ENCODE measurements around the gene AARSD1. TPM values are rescaled to one million over a fixed set of nuclear protein-coding genes. Genes with fewer than 3 reads are reported as not detected.
A peak's percentile ranks its signal among the peaks of the same experiment; 100 is the strongest.
"Not testable (repeated sequence)": the region's sequence is repeated elsewhere in the genome, so short reads cannot be mapped to it uniquely, and the experiment has no call there.

Gene AARSD1
- total RNA-seq, 2 experiments from 2014 or later, result 31.4 to 43.0 TPM

DNA sequence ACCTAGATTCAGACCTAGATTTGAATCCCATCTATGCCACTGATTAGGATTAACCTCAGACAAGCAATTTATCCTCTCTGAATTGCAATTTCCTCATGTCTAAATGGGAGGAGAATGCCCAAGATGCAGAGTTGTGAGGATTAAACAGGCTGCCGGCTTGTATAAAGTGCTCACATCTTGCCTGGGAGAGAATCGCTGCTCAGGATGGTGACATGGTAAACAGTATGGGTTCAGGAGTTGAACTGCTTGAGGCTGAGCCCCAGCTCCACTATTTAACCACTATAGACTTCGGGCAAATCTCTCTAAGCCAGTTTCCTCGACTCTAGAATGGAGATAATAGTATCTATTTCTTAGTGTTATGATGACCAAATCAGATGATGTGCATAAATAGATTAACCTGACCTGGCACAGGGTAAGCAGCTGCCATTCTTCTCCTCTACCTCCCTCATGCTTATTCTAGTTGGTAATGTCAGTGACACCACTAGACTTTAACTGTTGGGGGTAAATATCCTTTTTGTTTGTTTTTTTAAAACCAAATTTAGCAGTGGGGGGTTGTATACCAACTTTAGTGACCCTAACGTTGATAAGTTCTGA lies 33.2 kb upstream of the AARSD1 start:
- peak overlapping the region; percentile 89 for H3K4me3 Mint-ChIP-seq

DNA sequence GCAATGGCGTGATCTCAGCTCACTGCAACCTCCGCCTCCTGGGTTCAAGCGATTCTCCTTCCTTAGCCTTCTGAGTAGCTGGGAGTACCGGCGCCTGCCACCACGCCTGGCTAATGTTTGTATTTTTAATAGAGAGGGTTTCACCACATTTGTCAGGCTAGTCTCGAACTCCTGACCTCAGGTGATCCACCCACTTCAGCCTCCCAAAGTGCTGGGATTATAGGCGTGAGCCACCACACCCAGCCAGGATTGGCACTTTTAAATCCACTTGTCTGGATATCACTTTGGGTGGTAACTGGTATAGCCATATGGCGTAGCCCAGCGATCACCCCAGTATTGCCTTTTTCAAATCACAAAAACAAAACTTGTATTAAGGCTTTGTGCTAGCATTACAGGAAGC lies 29.7 kb upstream of the AARSD1 start:
- POLR2A ChIA-PET, H3K9me3 Mint-ChIP-seq, DNase-seq, H3K4me3 Mint-ChIP-seq, H3K27ac Mint-ChIP-seq, CTCF ChIA-PET, H3K27me3 Mint-ChIP-seq: not testable (repeated sequence)
- peaks cover 39% of the 10 kb centered on the region for H3K36me3 Mint-ChIP-seq (ENCODE audit: low read depth)
- peaks cover 16% of the 10 kb centered on the region for H3K4me1 Mint-ChIP-seq

More for the DNA sequence above, 33.2 kb upstream of the AARSD1 start:
- peaks cover 39% of the 10 kb centered on the region for H3K36me3 Mint-ChIP-seq (ENCODE audit: low read depth)
- no peaks in the 10 kb centered on the region for H3K27me3 Mint-ChIP-seq
- no peaks in the 10 kb centered on the region for H3K9me3 Mint-ChIP-seq
- DNase-seq, result no peak
- H3K4me1 Mint-ChIP-seq, result peaks cover 35% of the 10 kb centered on the region
- ChIA-PET CTCF (interaction anchor here (0.6 to 2.4 kb wide), 21 partner anchors 9 to 289 kb away, joined by 3 to 19 read pairs (median 4); partner anchors contain the start of genes AOC2, BECN1, IFI35 and PTGES3L), POLR2A (interaction anchor here (0.6 to 1.3 kb wide), 6 partner anchors 11 to 318 kb away, joined by 3 to 6 read pairs (median 3); no protein-coding TSS in a partner anchor)
- H3K27ac Mint-ChIP-seq, result peak overlapping the region; percentile 99

DNA sequence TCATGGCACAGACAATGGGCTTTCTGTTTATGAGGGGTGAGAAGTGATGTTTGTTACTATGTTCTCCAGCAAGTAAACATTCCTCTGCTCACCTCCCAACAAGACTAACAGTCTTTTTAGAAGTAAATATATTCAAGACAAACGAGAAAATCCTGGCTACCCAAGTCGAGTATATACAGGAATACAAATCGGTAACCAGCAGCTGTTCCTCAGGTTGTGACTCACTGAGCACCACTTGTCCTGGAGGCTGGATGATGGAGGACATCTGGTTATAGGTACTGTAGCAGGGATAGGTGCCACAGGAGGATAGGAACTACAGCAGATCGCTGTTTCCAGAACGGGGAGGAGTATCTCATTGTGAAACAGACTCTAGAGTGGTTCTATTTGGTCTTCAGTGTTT lies 28.6 kb upstream of the AARSD1 start:
- Mint-ChIP-seq H3K27me3 (no peaks in the 10 kb centered on the region), H3K4me1 (peaks cover 14% of the 10 kb centered on the region), H3K36me3 (ENCODE audit: low read depth) (peaks cover 39% of the 10 kb centered on the region), H3K4me3 (no peak overlapping the region), H3K27ac (peak overlapping the region; percentile 54), H3K9me3 (no peaks in the 10 kb centered on the region)
- CTCF ChIA-PET, result no interaction called here
- no peak for DNase-seq
- POLR2A ChIA-PET, result no interaction called here

DNA sequence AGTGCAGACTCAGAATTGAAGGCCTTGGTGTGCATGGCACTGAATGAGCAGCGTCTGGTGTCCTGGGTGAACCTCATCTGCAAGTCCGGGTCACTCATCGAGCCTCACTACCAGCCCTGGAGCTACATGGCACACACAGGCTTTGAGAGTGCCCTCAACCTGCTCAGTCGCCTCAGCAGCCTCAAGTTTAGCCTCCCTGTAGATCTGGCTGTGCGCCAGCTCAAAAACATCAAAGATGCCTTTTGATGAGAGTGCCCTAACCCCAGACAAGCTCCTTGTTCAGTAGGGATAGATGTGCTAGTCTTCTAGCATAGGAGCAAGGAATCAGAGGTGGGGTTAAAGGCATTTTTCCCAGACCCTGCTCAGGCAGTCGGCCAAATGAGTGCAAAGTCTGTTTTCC lies 27.2 kb upstream of the AARSD1 start:
- Mint-ChIP-seq H3K27ac (no peak overlapping the region), H3K4me1 (peaks cover 3% of the 10 kb centered on the region), H3K36me3 (ENCODE audit: low read depth) (peaks cover 44% of the 10 kb centered on the region), H3K27me3 (no peaks in the 10 kb centered on the region), H3K4me3 (no peak overlapping the region), H3K9me3 (no peaks in the 10 kb centered on the region)
- no peak for DNase-seq
- ChIA-PET POLR2A (no interaction called here), CTCF (interaction anchor here (2.1 kb wide), 1 partner anchor 167 kb away, joined by 8 read pairs; the partner anchor contains the start of gene BECN1)

DNA sequence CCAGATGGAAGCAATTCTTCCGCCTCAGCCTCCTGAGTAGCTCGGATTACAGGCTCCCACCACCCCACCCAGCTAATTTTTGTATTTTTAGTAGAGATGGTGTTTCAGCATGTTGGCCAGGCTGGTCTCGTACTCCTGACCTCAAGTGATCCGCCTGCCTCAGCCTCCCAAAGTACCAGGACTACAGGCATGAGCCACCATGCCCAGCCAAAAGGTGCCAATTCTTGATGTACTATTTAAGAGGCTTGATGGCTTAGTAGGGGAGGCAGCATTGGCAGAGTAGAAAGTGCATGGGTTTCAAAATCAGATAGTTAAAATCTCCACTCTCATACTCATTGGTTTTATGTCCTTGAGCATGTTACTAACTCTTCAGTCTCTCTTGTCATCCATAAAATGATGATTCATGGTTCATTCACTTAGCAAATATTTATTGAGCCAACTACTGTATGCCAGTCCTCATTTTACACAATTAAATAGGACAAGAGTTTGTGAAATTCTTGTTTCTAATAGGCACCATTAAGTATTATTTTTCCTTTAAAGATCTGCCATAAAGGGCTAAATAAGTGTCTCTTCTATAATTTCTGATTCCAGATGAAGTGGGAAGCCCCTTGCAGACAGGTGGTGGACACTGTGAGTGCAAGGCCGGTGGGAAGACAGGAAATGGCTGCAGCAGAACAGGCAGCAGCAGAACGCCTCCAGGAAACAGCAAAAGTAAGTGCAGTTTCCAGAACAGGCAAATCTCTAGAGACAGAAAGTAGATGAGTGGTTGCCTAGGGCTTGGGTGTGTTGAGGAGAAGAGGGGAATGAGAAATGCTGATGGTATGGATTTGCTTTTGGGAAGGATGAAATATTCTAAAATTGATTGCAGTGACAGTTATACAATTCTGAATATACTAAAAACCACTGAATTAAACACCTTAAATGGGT lies 25.7 kb upstream of the AARSD1 start:
- ChIA-PET POLR2A (no interaction called here), CTCF (interaction anchor here (2.1 to 3.0 kb wide), 2 partner anchors 8 to 165 kb away, joined by 8 to 13 read pairs; partner anchors contain the start of genes BECN1 and RPL27)
- Mint-ChIP-seq H3K27me3 (no peaks in the 10 kb centered on the region), H3K36me3 (ENCODE audit: low read depth) (peaks cover 52% of the 10 kb centered on the region), H3K27ac (no peak overlapping the region), H3K4me1 (peaks cover 11% of the 10 kb centered on the region), H3K9me3 (no peaks in the 10 kb centered on the region), H3K4me3 (no peak overlapping the region)
- DNase-seq, result no peak

DNA sequence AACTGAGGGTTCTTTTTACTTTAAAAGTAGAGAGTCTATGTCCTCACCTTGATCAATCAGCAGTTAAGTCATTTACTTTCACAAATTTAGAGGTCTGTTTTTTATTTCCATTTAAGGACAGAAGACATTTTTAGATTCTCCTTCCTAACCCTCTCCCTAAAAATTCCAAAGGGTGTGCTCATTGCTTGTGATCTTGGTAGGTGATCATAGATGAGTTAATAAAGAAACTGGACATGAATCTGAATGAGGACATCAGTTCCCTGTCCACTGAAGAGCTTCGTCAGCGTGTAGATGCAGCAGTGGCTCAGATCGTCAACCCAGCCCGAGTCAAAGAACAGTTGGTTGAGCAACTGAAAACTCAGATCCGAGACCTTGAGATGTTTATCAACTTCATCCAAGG lies 24.9 kb upstream of the AARSD1 start:
- Mint-ChIP-seq H3K36me3 (ENCODE audit: low read depth) (peaks cover 53% of the 10 kb centered on the region), H3K27me3 (no peaks in the 10 kb centered on the region), H3K4me1 (peaks cover 13% of the 10 kb centered on the region), H3K9me3 (no peaks in the 10 kb centered on the region), H3K4me3 (no peak overlapping the region), H3K27ac (no peak overlapping the region)
- ChIA-PET CTCF (interaction anchor here (1.1 to 3.0 kb wide), 2 partner anchors 9 to 767 kb away, joined by 3 to 13 read pairs; partner anchors contain the start of gene RPL27), POLR2A (no interaction called here)
- DNase-seq, result no peak

DNA sequence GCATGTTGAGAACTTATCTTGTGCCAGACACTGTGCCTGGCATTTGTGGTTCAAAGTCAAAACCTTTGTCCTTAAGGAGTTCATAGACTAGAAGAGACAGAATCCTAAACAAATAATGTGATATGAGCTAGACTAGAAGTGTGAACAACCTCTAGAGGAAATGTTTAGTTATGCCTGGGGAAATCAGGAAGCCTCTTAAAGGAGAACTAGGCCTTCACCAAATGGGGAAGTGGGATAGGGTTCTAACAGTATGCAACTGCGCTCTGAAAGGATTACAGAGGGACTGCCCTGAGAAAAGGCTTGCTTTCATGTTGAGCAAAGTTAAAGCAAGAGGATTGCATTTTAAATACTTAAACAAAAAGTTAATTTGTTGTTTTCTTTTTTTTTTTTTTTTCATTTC lies 21.0 kb upstream of the AARSD1 start:
- Mint-ChIP-seq H3K4me1 (peaks cover 30% of the 10 kb centered on the region), H3K36me3 (ENCODE audit: low read depth) (peaks cover 40% of the 10 kb centered on the region), H3K4me3 (no peak overlapping the region), H3K27ac (peak overlapping the region; percentile 39), H3K27me3 (no peaks in the 10 kb centered on the region), H3K9me3 (no peaks in the 10 kb centered on the region)
- ChIA-PET POLR2A (interaction anchor here (1.3 kb wide), 1 partner anchor 13 kb away, joined by 3 read pairs; the partner anchor contains the start of gene RPL27), CTCF (interaction anchor here (0.5 kb wide), 1 partner anchor 219 kb away, joined by 4 read pairs; no protein-coding TSS in a partner anchor)
- DNase-seq, result no peak

- ChIA-PET POLR2A (no interaction called here), CTCF (interaction anchor here (1.2 kb wide), 1 partner anchor 16 kb away, joined by 5 read pairs; the partner anchor contains the start of gene RPL27)
- DNase-seq, result no peak
- peaks cover 42% of the 10 kb centered on the region for H3K4me1 Mint-ChIP-seq
- peak overlapping the region; percentile 19 for H3K4me3 Mint-ChIP-seq
- H3K9me3 Mint-ChIP-seq, result no peaks in the 10 kb centered on the region
- no peaks in the 10 kb centered on the region for H3K27me3 Mint-ChIP-seq
- H3K36me3 Mint-ChIP-seq (ENCODE audit: low read depth), result peaks cover 25% of the 10 kb centered on the region
- H3K27ac Mint-ChIP-seq, result no peak overlapping the region
These were observed 18.0 kb upstream of the AARSD1 start for GRCh38 chr17:42982266-42982665.

DNA sequence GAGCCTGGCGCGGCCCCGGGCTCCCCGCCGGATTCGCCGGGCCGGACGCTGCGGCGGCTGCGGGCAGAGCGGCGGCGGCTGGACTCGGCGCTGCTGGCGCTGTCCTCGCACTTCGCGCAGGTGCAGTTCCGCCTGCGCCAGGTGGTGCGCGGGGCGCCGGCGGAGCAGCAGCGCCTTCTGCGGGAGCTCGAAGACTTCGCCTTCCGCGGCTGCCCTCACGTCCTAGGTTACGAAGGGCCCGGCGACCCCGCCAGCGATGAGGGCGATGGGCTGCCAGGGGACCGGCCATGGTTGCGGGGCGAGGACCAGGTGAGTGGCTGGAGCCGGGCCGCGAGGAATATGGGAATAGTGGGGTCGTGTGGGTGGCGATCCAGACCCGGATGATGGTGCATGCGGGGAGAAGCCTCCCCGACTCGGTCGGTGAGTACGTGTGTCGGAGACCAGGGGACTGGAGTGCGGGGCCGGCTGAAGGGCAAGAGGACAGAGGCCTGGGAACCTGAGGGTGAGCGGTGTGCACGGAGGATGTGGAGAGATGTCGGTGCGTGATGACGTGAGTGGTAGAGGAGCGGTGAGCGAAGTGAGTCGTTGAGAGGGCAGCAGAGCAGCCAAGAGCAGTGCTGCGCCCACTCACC lies 16.6 kb upstream of the AARSD1 start:
- H3K9me3 Mint-ChIP-seq, result no peaks in the 10 kb centered on the region
- H3K4me3 Mint-ChIP-seq, result peak overlapping the region; percentile 92
- CTCF ChIA-PET, result interaction anchor here (0.6 to 1.7 kb wide), 2 partner anchors 157 to 660 kb away, joined by 3 to 4 read pairs; partner anchors contain the start of gene BECN1
- H3K4me1 Mint-ChIP-seq, result peaks cover 42% of the 10 kb centered on the region
- H3K27ac Mint-ChIP-seq, result peak overlapping the region; percentile 92
- no peaks in the 10 kb centered on the region for H3K27me3 Mint-ChIP-seq
- POLR2A ChIA-PET, result no interaction called here
- DNase-seq, result peak; percentile 69
- H3K36me3 Mint-ChIP-seq (ENCODE audit: low read depth), result peaks cover 20% of the 10 kb centered on the region

GRCh38 chr17:42980274-42980765 lies 16.1 kb upstream of the AARSD1 start, which contains the start of gene RUNDC1:
Gene RUNDC1, plus strand, starts transcription at chr17:42980565. Its CDS starts 12 bp downstream, at chr17:42980577.
- H3K36me3 Mint-ChIP-seq (ENCODE audit: low read depth), result peaks cover 16% of the 10 kb centered on the region
- peak within 1 kb of the TSS; percentile 92 for H3K4me3 Mint-ChIP-seq
- H3K4me1 Mint-ChIP-seq, result peaks cover 38% of the 10 kb centered on the region
- POLR2A ChIA-PET, result no interaction called here
- CTCF ChIA-PET, result interaction anchor here (0.6 to 2.8 kb wide), 3 partner anchors 17 to 660 kb away, joined by 3 to 13 read pairs (median 4); partner anchors contain the start of genes BECN1 and RPL27
- no peaks in the 10 kb centered on the region for H3K27me3 Mint-ChIP-seq
- no peaks in the 10 kb centered on the region for H3K9me3 Mint-ChIP-seq
- peak within 1 kb of the TSS; percentile 92 for H3K27ac Mint-ChIP-seq
- DNase-seq, result peak; percentile 92

GRCh38 chr17:42979511-42980273 lies 15.4 kb upstream of the AARSD1 start, which contains the start of gene PTGES3L:
Gene PTGES3L, minus strand, starts transcription at chr17:42980080. Its CDS starts 27 bp downstream, at chr17:42980053.
- Mint-ChIP-seq H3K36me3 (ENCODE audit: low read depth) (peaks cover 13% of the 10 kb centered on the region), H3K9me3 (no peaks in the 10 kb centered on the region), H3K27ac (peak within 1 kb of the TSS; percentile 92), H3K27me3 (no peaks in the 10 kb centered on the region), H3K4me1 (peaks cover 34% of the 10 kb centered on the region), H3K4me3 (peak within 1 kb of the TSS; percentile 92)
- CTCF ChIA-PET, result interaction anchor here (1.7 to 2.8 kb wide), 2 partner anchors 18 to 156 kb away, joined by 4 to 13 read pairs; partner anchors contain the start of genes BECN1 and RPL27
- POLR2A ChIA-PET, result no interaction called here
- DNase-seq, result peak; percentile 34
